ENCODE data around the gene EVC2.

- TF ChIP-seq CTCF (IDR thresholded peaks at IDR 0.05), result no peak
- TF ChIP-seq POLR2AphosphoS5 (IDR thresholded peaks at IDR 0.05), result no peak
- no peak for TF ChIP-seq POLR2A (IDR thresholded peaks at IDR 0.05)
- no peak for TF ChIP-seq EP300 (IDR thresholded peaks at IDR 0.05)
These were observed 58.3 kb downstream of the EVC2 start for GRCh38 chr4:5650040-5650439.
